ENCODE measurements around the gene TRIM52. TPM values are rescaled to one million over a fixed set of nuclear protein-coding genes. Genes with fewer than 3 reads are reported as not detected.
A peak's percentile ranks its signal among the peaks of the same experiment; 100 is the strongest.

Gene TRIM52
- total and polyA plus RNA-seq, 4 donors = 3.0 to 19.3 (median 15.3) TPM

DNA sequence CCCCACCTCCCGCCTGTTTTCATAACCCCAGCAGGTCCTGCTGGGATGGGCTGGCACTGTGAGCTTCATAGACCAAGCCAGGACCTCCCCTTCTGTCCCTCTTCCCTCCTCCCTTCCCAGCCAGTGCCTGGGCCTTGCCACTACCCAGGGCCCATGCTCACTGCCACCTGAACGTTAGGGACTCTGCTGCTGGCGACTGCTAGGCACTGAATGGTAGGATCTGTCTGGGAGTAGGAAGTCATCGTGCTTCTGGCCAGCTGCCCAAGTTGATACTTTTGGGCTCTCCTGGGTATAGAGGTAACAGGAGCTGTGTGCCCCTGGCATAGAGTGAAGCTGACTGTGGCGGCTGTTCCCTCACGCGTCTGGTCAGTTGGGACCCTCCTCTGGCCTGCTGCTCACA lies 29.5 kb downstream of the TRIM52 start:
- WGBS, 2 donors = 83 to 85% methylated on average over 7 of the region's 7 CpGs
- Histone ChIP-seq H3K27me3 (ENCODE audit: control insufficient read depth in 1 of 2, insufficient read depth in 2 of 2, low read length in 1 of 2) (no peaks in the 10 kb centered on the region), H3K9me3 (ENCODE audit: control insufficient read depth, low read length) (no peaks in the 10 kb centered on the region), H3K4me3 (ENCODE audit: low read length in 2 of 2) (no peak overlapping the region), H3K36me3 (ENCODE audit: control insufficient read depth in 1 of 2, insufficient read depth in 2 of 2, low read length in 1 of 2) (peaks cover 0 to 2% of the 10 kb centered on the region in 2 donors), H3K4me1 (ENCODE audit: control insufficient read depth in 1 of 2, insufficient read depth in 2 of 2, low read length in 2 of 2) (no peaks in the 10 kb centered on the region), H3K27ac (ENCODE audit: low read depth in 1 of 2, low read length in 2 of 2) (no peak overlapping the region)
- intact Hi-C loops (cut with DNase I) = no loop called here
- DNase-seq (no peak), ATAC-seq (ENCODE audit: low FRiP score) (no peak)

- Histone ChIP-seq H3K9me3 (ENCODE audit: control insufficient read depth, low read length) (no peaks in the 10 kb centered on the region), H3K4me3 (ENCODE audit: low read length in 2 of 2) (no peak overlapping the region), H3K27me3 (ENCODE audit: control insufficient read depth in 1 of 2, insufficient read depth in 2 of 2, low read length in 1 of 2) (no peaks in the 10 kb centered on the region), H3K27ac (ENCODE audit: low read depth in 1 of 2, low read length in 2 of 2) (no peak overlapping the region), H3K4me1 (ENCODE audit: control insufficient read depth in 1 of 2, insufficient read depth in 2 of 2, low read length in 2 of 2) (no peaks in the 10 kb centered on the region), H3K36me3 (ENCODE audit: control insufficient read depth in 1 of 2, insufficient read depth in 2 of 2, low read length in 1 of 2) (peaks cover 0 to 1% of the 10 kb centered on the region in 2 donors)
- intact Hi-C loops (cut with DNase I) = no loop called here
- 81 to 87% methylated on average over 6 of the region's 6 CpGs for WGBS, 2 donors
- ATAC-seq (ENCODE audit: low FRiP score) = no peak
- no peak for DNase-seq
Observed at GRCh38 chr5:181230551-181230950, 30.4 kb downstream of the TRIM52 start.

GRCh38 chr5:181229996-181230395 lies 30.9 kb downstream of the TRIM52 start:
- Histone ChIP-seq H3K36me3 (ENCODE audit: control insufficient read depth in 1 of 2, insufficient read depth in 2 of 2, low read length in 1 of 2) (peaks cover 0 to 1% of the 10 kb centered on the region in 2 donors), H3K27ac (ENCODE audit: low read depth in 1 of 2, low read length in 2 of 2) (no peak overlapping the region), H3K27me3 (ENCODE audit: control insufficient read depth in 1 of 2, insufficient read depth in 2 of 2, low read length in 1 of 2) (no peaks in the 10 kb centered on the region), H3K4me3 (ENCODE audit: low read length in 2 of 2) (no peak overlapping the region), H3K9me3 (ENCODE audit: control insufficient read depth, low read length) (no peaks in the 10 kb centered on the region), H3K4me1 (ENCODE audit: control insufficient read depth in 1 of 2, insufficient read depth in 2 of 2, low read length in 2 of 2) (no peaks in the 10 kb centered on the region)
- intact Hi-C loops (cut with DNase I) = no loop called here
- 88 to 96% methylated on average over 13 of the region's 13 CpGs for WGBS, 2 donors
- DNase-seq (no peak), ATAC-seq (ENCODE audit: low FRiP score) (no peak)

DNA sequence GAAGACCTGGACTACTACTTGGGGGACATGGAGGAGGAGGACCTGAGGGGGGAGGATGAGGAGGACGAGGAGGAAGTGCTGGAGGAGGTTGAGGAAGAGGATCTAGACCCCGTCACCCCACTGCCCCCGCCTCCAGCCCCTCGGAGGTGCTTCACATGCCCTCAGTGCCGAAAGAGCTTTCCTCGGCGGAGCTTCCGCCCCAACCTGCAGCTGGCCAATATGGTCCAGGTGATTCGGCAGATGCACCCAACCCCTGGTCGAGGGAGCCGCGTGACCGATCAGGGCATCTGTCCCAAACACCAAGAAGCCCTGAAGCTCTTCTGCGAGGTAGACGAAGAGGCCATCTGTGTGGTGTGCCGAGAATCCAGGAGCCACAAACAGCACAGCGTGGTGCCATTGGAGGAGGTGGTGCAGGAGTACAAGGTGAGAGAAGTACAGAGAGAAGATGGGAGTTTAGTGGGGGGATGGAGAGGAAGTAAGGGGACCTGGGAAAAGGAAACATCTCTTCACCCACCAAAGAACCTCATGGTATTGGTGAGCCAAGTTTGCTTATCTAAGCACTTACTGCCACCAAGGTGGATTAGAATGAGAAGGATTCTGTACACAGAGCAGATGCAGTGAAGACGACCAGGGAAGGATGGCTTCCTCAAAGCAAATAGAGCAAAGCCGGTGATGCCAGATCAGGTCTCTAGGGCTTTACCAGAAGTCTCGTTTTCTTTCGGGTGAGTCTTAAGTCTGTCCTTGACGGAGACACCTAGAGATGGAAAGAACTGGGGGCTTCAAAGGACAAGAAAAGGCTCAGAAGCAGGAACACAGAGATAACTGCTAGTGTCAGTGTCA lies 36.3 kb downstream of the TRIM52 start:
- Histone ChIP-seq H3K27me3 (ENCODE audit: control insufficient read depth in 1 of 2, insufficient read depth in 2 of 2, low read length in 1 of 2) (no peaks in the 10 kb centered on the region), H3K9me3 (ENCODE audit: control insufficient read depth, low read length) (no peaks in the 10 kb centered on the region), H3K4me3 (ENCODE audit: low read length in 2 of 2) (no peak overlapping the region), H3K27ac (ENCODE audit: low read depth in 1 of 2, low read length in 2 of 2) (no peak overlapping the region), H3K36me3 (ENCODE audit: control insufficient read depth in 1 of 2, insufficient read depth in 2 of 2, low read length in 1 of 2) (no peaks in the 10 kb centered on the region), H3K4me1 (ENCODE audit: control insufficient read depth in 1 of 2, insufficient read depth in 2 of 2, low read length in 2 of 2) (no peaks in the 10 kb centered on the region)
- ATAC-seq (ENCODE audit: low FRiP score) = no peak
- no peak for DNase-seq
- intact Hi-C loops (cut with DNase I) = no loop called here
- WGBS, 2 donors = 69 to 78% methylated on average over 22 of the region's 22 CpGs

DNA sequence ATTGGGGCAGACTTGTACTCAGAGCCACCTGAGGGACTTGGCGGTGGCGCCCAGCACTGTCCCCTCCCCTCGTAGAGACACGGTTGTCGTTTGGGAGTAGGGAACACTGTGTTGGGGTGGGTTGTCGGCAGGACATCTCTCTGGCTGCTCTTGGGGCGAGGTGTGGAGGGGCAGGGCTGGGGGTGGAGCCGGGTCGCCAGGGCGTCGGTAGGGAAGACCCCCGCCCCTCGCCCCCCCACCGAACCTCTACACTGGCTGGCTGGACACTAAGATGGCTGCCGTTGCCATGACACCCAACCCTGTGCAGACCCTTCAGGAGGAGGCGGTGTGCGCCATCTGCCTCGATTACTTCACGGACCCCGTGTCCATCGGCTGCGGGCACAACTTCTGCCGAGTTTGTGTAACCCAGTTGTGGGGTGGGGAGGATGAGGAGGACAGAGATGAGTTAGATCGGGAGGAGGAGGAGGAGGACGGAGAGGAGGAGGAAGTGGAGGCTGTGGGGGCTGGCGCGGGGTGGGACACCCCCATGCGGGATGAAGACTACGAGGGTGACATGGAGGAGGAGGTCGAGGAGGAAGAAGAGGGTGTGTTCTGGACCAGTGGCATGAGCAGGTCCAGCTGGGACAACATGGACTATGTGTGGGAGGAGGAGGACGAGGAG lies 37.1 kb downstream of the TRIM52 start:
- H3K9me3 ChIP-seq (ENCODE audit: control insufficient read depth, low read length) = no peaks in the 10 kb centered on the region
- ATAC-seq (ENCODE audit: low FRiP score) (peak; percentile 17), DNase-seq (peak; percentile 80 to 84)
- peak overlapping the region in 1 of 2 donors; percentile 45 for H3K27ac ChIP-seq (ENCODE audit: low read depth in 1 of 2, low read length in 2 of 2)
- no peaks in the 10 kb centered on the region for H3K27me3 ChIP-seq (ENCODE audit: control insufficient read depth in 1 of 2, insufficient read depth in 2 of 2, low read length in 1 of 2)
- intact Hi-C loops (cut with DNase I) = loop anchor here in 1 of 2 donors (1.0 to 2.0 kb wide), 2 partner anchors 17 to 20 kb away; no protein-coding TSS in a partner anchor
- no peaks in the 10 kb centered on the region for H3K36me3 ChIP-seq (ENCODE audit: control insufficient read depth in 1 of 2, insufficient read depth in 2 of 2, low read length in 1 of 2)
- H3K4me1 ChIP-seq (ENCODE audit: control insufficient read depth in 1 of 2, insufficient read depth in 2 of 2, low read length in 2 of 2) = no peaks in the 10 kb centered on the region
- WGBS, 2 donors = 1 to 3% methylated on average over 30 to 31 of the region's 31 CpGs
- H3K4me3 ChIP-seq (ENCODE audit: low read length in 2 of 2) = peak overlapping the region; percentile 60 to 66

DNA sequence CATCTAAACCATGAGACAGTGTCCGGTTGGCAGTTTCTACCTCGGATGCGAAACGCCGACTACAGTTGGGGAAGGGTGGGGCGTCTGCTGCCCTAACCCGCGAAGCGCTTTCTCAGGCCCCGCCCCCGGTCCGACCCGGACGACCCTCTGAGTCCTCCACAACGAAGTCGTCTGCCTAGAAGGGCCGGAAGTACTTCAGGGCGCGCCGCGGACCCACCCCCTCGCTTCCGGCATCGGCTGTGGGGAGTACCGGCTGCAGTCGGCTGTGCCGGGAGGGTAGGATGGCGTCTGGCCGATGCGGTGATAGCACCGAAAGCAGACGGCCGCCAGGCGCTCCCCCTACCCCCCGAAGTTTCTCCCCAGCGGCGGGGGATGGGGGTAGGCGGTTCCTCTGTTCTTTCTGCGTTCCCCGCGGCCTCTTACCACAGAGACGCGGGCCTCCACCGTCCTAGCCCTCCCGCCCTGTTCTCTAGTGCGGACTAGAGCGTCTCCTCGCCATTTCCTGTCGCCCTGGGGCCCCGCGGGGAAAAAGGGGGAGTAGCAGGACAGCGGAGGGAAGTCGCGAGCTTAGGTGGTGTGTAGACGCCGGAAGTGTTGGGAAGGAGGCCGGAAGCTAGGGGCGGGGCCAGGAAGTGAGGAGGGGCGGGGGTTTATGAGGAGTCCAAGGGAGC lies 37.8 kb downstream of the TRIM52 start, which contains the start of gene TRIM41:
TRIM41 (plus strand) TSS at position 224 of the 671 bp plus-strand sequence. CDS start 719 bp downstream, outside the sequence.
- no peaks in the 10 kb centered on the region for H3K27me3 ChIP-seq (ENCODE audit: control insufficient read depth in 1 of 2, insufficient read depth in 2 of 2, low read length in 1 of 2)
- no peaks in the 10 kb centered on the region for H3K4me1 ChIP-seq (ENCODE audit: control insufficient read depth in 1 of 2, insufficient read depth in 2 of 2, low read length in 2 of 2)
- WGBS, 2 donors = 0 to 1% methylated on average over 50 to 59 of the region's 59 CpGs
- no peaks in the 10 kb centered on the region for H3K36me3 ChIP-seq (ENCODE audit: control insufficient read depth in 1 of 2, insufficient read depth in 2 of 2, low read length in 1 of 2)
- intact Hi-C loops (cut with DNase I) = loop anchor here in 1 of 2 donors (1.0 to 2.0 kb wide), 2 partner anchors 16 to 21 kb away; no protein-coding TSS in a partner anchor
- H3K4me3 ChIP-seq (ENCODE audit: low read length in 2 of 2) = peak within 1 kb of the TSS; percentile 60 to 66
- ATAC-seq (ENCODE audit: low FRiP score) (peak; percentile 95), DNase-seq (peak; percentile 100)
- no peaks in the 10 kb centered on the region for H3K9me3 ChIP-seq (ENCODE audit: control insufficient read depth, low read length)
- peak within 1 kb of the TSS; percentile 71 to 85 for H3K27ac ChIP-seq (ENCODE audit: low read depth in 1 of 2, low read length in 2 of 2)

- ATAC-seq (ENCODE audit: low FRiP score) = peak; percentile 33
- intact Hi-C loops (cut with DNase I) = loop anchor here (1.0 to 2.0 kb wide), 4 partner anchors 16 to 35 kb away; no protein-coding TSS in a partner anchor
- no peaks in the 10 kb centered on the region for H3K4me1 ChIP-seq (ENCODE audit: control insufficient read depth in 1 of 2, insufficient read depth in 2 of 2, low read length in 2 of 2)
Observed at GRCh38 chr5:181222630-181223057, 38.3 kb downstream of the TRIM52 start.

More at GRCh38 chr5:181222630-181223057, 38.3 kb downstream of the TRIM52 start:
- 1% methylated on average over 18 of the region's 18 CpGs for WGBS, 2 donors
- Histone ChIP-seq H3K9me3 (ENCODE audit: control insufficient read depth, low read length) (no peaks in the 10 kb centered on the region), H3K4me3 (ENCODE audit: low read length in 2 of 2) (peak overlapping the region; percentile 50 to 60), H3K27me3 (ENCODE audit: control insufficient read depth in 1 of 2, insufficient read depth in 2 of 2, low read length in 1 of 2) (no peaks in the 10 kb centered on the region), H3K27ac (ENCODE audit: low read depth in 1 of 2, low read length in 2 of 2) (peak overlapping the region; percentile 71 to 76), H3K36me3 (ENCODE audit: control insufficient read depth in 1 of 2, insufficient read depth in 2 of 2, low read length in 1 of 2) (no peaks in the 10 kb centered on the region)
- no peak for DNase-seq
